ENCODE measurements around the gene WDR31.
"Not testable (repeated sequence)": the region's sequence is repeated elsewhere in the genome, so short reads cannot be mapped to it uniquely, and the experiment has no call there.

Gene WDR31

GRCh38 chr9:113340011-113340699 lies at the start of gene WDR31:
Gene WDR31 (minus strand): TSS chr9:113340275. CDS start chr9:113332022, 8,253 bp downstream.
- peak; percentile 90 for DNase-seq

GRCh38 chr9:113389451-113389850 lies 49.4 kb upstream of the WDR31 start:
- no peak for DNase-seq

- no peak for DNase-seq
Observed at GRCh38 chr9:113388833-113389232, 48.8 kb upstream of the WDR31 start.

- no peak for DNase-seq
Observed at GRCh38 chr9:113387560-113388230, 47.6 kb upstream of the WDR31 start.

- DNase-seq, result no peak
Observed at GRCh38 chr9:113386571-113387393, 46.7 kb upstream of the WDR31 start.

GRCh38 chr9:113381909-113382411 lies 41.9 kb upstream of the WDR31 start:
- DNase-seq, result no peak

- DNase-seq, result not testable (repeated sequence)
Observed at GRCh38 chr9:113381441-113381840, 41.4 kb upstream of the WDR31 start.

GRCh38 chr9:113380869-113381378 lies 40.8 kb upstream of the WDR31 start:
- no peak for DNase-seq

GRCh38 chr9:113379829-113380210 lies 39.7 kb upstream of the WDR31 start:
- DNase-seq, result not testable (repeated sequence)

- DNase-seq, result not testable (repeated sequence)
Observed at GRCh38 chr9:113379094-113379828, 39.2 kb upstream of the WDR31 start.

- DNase-seq, result peak; percentile 83
Observed at GRCh38 chr9:113376634-113377567, 36.8 kb upstream of the WDR31 start, which contains the start of gene HDHD3. Gene HDHD3 (minus strand): TSS chr9:113376986. CDS start chr9:113374354, 2,632 bp downstream.

GRCh38 chr9:113375057-113376023 lies 35.3 kb upstream of the WDR31 start:
- no peak for DNase-seq

- no peak for DNase-seq
Observed at GRCh38 chr9:113373676-113374392, 33.8 kb upstream of the WDR31 start.

- no peak for DNase-seq
Observed at GRCh38 chr9:113373256-113373655, 33.2 kb upstream of the WDR31 start.

- no peak for DNase-seq
Observed at GRCh38 chr9:113372059-113372458, 32.0 kb upstream of the WDR31 start.

GRCh38 chr9:113370806-113371325 lies 30.8 kb upstream of the WDR31 start:
- no peak for DNase-seq

- DNase-seq, result no peak
Observed at GRCh38 chr9:113369855-113370140, 29.7 kb upstream of the WDR31 start.

GRCh38 chr9:113368982-113369854 lies 29.1 kb upstream of the WDR31 start:
- DNase-seq, result no peak
